ENCODE measurements around the gene PCDHB1.

DNA sequence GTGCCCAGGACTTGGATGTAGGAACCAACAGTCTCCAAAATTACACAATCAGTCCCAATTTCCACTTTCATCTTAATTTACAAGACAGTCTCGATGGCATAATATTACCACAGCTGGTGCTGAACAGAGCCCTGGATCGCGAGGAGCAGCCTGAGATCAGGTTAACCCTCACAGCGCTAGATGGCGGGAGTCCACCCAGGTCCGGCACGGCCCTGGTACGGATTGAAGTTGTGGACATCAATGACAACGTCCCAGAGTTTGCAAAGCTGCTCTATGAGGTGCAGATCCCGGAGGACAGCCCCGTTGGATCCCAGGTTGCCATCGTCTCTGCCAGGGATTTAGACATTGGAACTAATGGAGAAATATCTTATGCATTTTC lies 44.1 kb downstream of the PCDHB1 start:
- TF ChIP-seq, protein P1, sequence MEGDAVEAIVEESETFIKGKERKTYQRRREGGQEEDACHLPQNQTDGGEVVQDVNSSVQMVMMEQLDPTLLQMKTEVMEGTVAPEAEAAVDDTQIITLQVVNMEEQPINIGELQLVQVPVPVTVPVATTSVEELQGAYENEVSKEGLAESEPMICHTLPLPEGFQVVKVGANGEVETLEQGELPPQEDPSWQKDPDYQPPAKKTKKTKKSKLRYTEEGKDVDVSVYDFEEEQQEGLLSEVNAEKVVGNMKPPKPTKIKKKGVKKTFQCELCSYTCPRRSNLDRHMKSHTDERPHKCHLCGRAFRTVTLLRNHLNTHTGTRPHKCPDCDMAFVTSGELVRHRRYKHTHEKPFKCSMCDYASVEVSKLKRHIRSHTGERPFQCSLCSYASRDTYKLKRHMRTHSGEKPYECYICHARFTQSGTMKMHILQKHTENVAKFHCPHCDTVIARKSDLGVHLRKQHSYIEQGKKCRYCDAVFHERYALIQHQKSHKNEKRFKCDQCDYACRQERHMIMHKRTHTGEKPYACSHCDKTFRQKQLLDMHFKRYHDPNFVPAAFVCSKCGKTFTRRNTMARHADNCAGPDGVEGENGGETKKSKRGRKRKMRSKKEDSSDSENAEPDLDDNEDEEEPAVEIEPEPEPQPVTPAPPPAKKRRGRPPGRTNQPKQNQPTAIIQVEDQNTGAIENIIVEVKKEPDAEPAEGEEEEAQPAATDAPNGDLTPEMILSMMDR (IDR thresholded peaks at IDR 0.05): no peak
- no peak for TF ChIP-seq POLR2AphosphoS5 (IDR thresholded peaks at IDR 0.05)

Data from prostate gland (tissue), 2 donors.